WERI-Rb-1 (cell line): ENCODE results near the gene VEGFA.

Source experiments
- DNase-seq: peaks from one replicate; pipeline ENCODE4 v3.0.0-alpha.2; 2020
- H3K27ac ChIP-seq: fragments of 250-450 bp; sonication (Bioruptor Pico); 2 replicates; pipeline ENCODE4 v1.5.1; 2020; ENCODE audit warnings: mild to moderate bottlenecking, moderate library complexity
- H3K27me3 ChIP-seq: fragments of 250-450 bp; sonication (Bioruptor Pico); 2 replicates; pipeline ENCODE4 v1.5.1; 2021; ENCODE audit warnings: mild to moderate bottlenecking, low read depth, moderate library complexity; ENCODE audit not compliant: insufficient read depth, severe bottlenecking
- H3K36me3 ChIP-seq: fragments of 250-450 bp; sonication (Bioruptor Pico); 2 replicates; pipeline ENCODE4 v1.5.1; 2020; ENCODE audit warnings: mild to moderate bottlenecking, moderate library complexity
- H3K4me3 ChIP-seq: 2 replicates; pipeline ENCODE4 v1.5.1; 2011; ENCODE audit warnings: low read depth, mild to moderate bottlenecking, control low read depth, low read length
- H3K9me3 ChIP-seq: fragments of 250-450 bp; sonication (Bioruptor Pico); 2 replicates; pipeline ENCODE4 v1.5.1; 2021; ENCODE audit warnings: mild to moderate bottlenecking, moderate library complexity; ENCODE audit not compliant: severe bottlenecking
- CTCF ChIP-seq: IDR thresholded peaks from 2 replicates; pipeline ENCODE4 v1.5.1; 2011; ENCODE audit warnings: low read depth, mild to moderate bottlenecking, control low read depth, inconsistent platforms, low read length

VEGFA gene

GRCh38 chr6:43834528-43835155 is 64.6 kb downstream of the VEGFA start:
- DNase-seq, result peak; percentile 79
- Histone ChIP-seq H3K27me3 (no peaks in the 10 kb centered on the region), H3K36me3 (no peaks in the 10 kb centered on the region), H3K9me3 (no peaks in the 10 kb centered on the region), H3K4me3 (no peak overlapping the region), H3K27ac (peak overlapping the region; percentile 67)
- TF ChIP-seq CTCF, result no peak

GRCh38 chr6:43835872-43836419 is 65.9 kb downstream of the VEGFA start:
- no peak for TF ChIP-seq CTCF
- Histone ChIP-seq H3K4me3 (no peak overlapping the region), H3K36me3 (no peaks in the 10 kb centered on the region), H3K27me3 (no peaks in the 10 kb centered on the region), H3K27ac (no peak overlapping the region), H3K9me3 (no peaks in the 10 kb centered on the region)
- DNase-seq, result no peak
